OCI-LY1 (cell line): ENCODE data around the gene SLC39A12.
A peak's percentile ranks its signal among the peaks of the same experiment; 100 is the strongest.

Experiments
- H2AFZ ChIP-seq: fragments of 200-600 bp; sonication (generic), shearing (Covaris generic); 2 replicates; pipeline ENCODE4 v1.6.0; 2014; ENCODE audit warnings: antibody characterized with exemption, mild to moderate bottlenecking, low read length
- H3F3A ChIP-seq: fragments of 200-600 bp; sonication (generic), shearing (Covaris generic); 2 replicates; pipeline ENCODE4 v1.6.0; 2014; ENCODE audit warnings: mild to moderate bottlenecking, antibody characterized with exemption, low read length, moderate library complexity; ENCODE audit not compliant: insufficient read depth
- H3K27ac ChIP-seq: fragments of 200-600 bp; sonication (generic); 2 replicates; pipeline ENCODE4 v1.5.1; 2014; ENCODE audit warnings: low read length, mixed run types, mild to moderate bottlenecking, low read depth; ENCODE audit not compliant: poor library complexity, severe bottlenecking
- H3K27me3 ChIP-seq: fragments of 200-600 bp; sonication (generic); 2 replicates; pipeline ENCODE4 v1.6.0; 2014; ENCODE audit warnings: antibody characterized with exemption, mild to moderate bottlenecking, low read length, moderate library complexity; ENCODE audit not compliant: insufficient read depth
- H3K36me3 ChIP-seq: fragments of 200-600 bp; sonication (generic); 2 replicates; pipeline ENCODE4 v1.6.1; 2014; ENCODE audit warnings: mild to moderate bottlenecking, antibody characterized with exemption, low read length, moderate library complexity, mixed read lengths; ENCODE audit not compliant: insufficient read depth
- H3K4me1 ChIP-seq: fragments of 200-600 bp; sonication (generic); 2 replicates; pipeline ENCODE4 v1.5.1; 2014; ENCODE audit warnings: mild to moderate bottlenecking, low read length, moderate library complexity; ENCODE audit not compliant: insufficient read depth, severe bottlenecking
- H3K4me2 ChIP-seq: fragments of 200-600 bp; sonication (generic), shearing (Covaris generic); 2 replicates; pipeline ENCODE4 v1.6.1; 2014; ENCODE audit warnings: low read length
- H3K4me3 ChIP-seq: fragments of 200-600 bp; sonication (generic); 2 replicates; pipeline ENCODE4 v1.5.1; 2014; ENCODE audit warnings: low read length, low read depth, mild to moderate bottlenecking, mixed read lengths; ENCODE audit not compliant: poor library complexity, severe bottlenecking
- H3K79me2 ChIP-seq: fragments of 200-600 bp; shearing (Covaris generic); 2 replicates; pipeline ENCODE4 v1.6.1; 2016; ENCODE audit warnings: mixed run types, low read length, mixed read lengths; ENCODE audit not compliant: insufficient read depth
- H3K9ac ChIP-seq: fragments of 200-600 bp; sonication (generic), shearing (Covaris generic); 2 replicates; pipeline ENCODE4 v1.6.1; 2014; ENCODE audit warnings: mild to moderate bottlenecking, low read length, mixed read lengths
- H3K9me2 ChIP-seq: fragments of 200-600 bp; sonication (generic), shearing (Covaris generic); 2 replicates; pipeline ENCODE4 v1.6.1; 2014; ENCODE audit warnings: low read depth, mild to moderate bottlenecking, low read length, mixed read lengths
- H3K9me3 ChIP-seq: fragments of 200-600 bp; shearing (Covaris generic); 2 replicates; pipeline ENCODE4 v1.6.1; 2014; ENCODE audit warnings: low read length, mixed read lengths
- H4K20me1 ChIP-seq: fragments of 200-600 bp; sonication (generic), shearing (Covaris generic); 2 replicates; pipeline ENCODE4 v1.6.0; 2016; ENCODE audit warnings: mild to moderate bottlenecking, low read length; ENCODE audit not compliant: insufficient read depth
- CTCF ChIP-seq: fragments of 200-600 bp; sonication (generic), shearing (Covaris generic); IDR thresholded peaks from 2 replicates; pipeline ENCODE4 v1.5.1; 2017; ENCODE audit warnings: mild to moderate bottlenecking, antibody characterized with exemption, low read length, moderate library complexity, mixed read lengths
- EZH2 ChIP-seq: fragments of 200-600 bp; sonication (generic), shearing (Covaris generic); IDR thresholded peaks from 2 replicates; pipeline ENCODE4 v1.8.0; 2017; ENCODE audit warnings: borderline replicate concordance, mixed run types, mild to moderate bottlenecking, antibody characterized with exemption, low read length, moderate library complexity, mixed read lengths

The SLC39A12 gene

GRCh38 chr10:17906002-17906401, 45.7 kb upstream of the SLC39A12 start:
- Histone ChIP-seq H4K20me1 (no peaks in the 10 kb centered on the region), H2AFZ (no peak overlapping the region), H3K4me2 (no peak overlapping the region), H3F3A (no peaks in the 10 kb centered on the region), H3K9ac (no peak overlapping the region), H3K4me3 (no peak overlapping the region), H3K79me2 (no peaks in the 10 kb centered on the region), H3K9me3 (no peaks in the 10 kb centered on the region), H3K27me3 (no peaks in the 10 kb centered on the region), H3K9me2 (no peaks in the 10 kb centered on the region), H3K4me1 (no peaks in the 10 kb centered on the region), H3K27ac (no peak overlapping the region), H3K36me3 (no peaks in the 10 kb centered on the region)
- no peak for TF ChIP-seq EZH2
- no peak for TF ChIP-seq CTCF

DNA sequence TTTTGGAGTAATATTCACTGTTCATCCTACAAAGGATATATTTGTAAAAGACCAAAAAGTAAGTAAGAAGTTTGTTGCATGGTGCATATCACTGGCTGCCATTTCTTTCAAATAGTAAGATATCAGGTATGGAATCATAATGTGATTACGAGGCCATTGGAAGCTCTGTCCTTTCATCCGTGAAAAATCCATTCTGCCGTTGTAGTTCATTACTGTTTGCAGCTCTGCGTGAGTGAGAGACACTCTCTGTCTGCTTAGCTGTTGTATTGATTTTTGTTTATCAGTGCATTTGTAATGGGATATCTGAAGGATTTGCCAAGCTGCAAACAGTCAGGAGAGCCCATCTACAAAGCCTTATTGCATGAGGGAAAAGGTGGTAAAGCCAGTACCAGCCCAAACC, 44.1 kb upstream of the SLC39A12 start:
- H3K9ac ChIP-seq, result no peak overlapping the region
- no peak overlapping the region for H3K4me2 ChIP-seq
- no peaks in the 10 kb centered on the region for H3K9me2 ChIP-seq
- TF ChIP-seq CTCF, result no peak
- no peak for TF ChIP-seq EZH2
- no peaks in the 10 kb centered on the region for H3F3A ChIP-seq
- H3K27ac ChIP-seq, result no peak overlapping the region
- no peak overlapping the region for H3K4me3 ChIP-seq
- H3K4me1 ChIP-seq, result no peaks in the 10 kb centered on the region
- H3K27me3 ChIP-seq, result no peaks in the 10 kb centered on the region
- no peaks in the 10 kb centered on the region for H4K20me1 ChIP-seq
- no peaks in the 10 kb centered on the region for H3K36me3 ChIP-seq
- no peaks in the 10 kb centered on the region for H3K9me3 ChIP-seq
- no peaks in the 10 kb centered on the region for H3K79me2 ChIP-seq
- H2AFZ ChIP-seq, result no peak overlapping the region

DNA sequence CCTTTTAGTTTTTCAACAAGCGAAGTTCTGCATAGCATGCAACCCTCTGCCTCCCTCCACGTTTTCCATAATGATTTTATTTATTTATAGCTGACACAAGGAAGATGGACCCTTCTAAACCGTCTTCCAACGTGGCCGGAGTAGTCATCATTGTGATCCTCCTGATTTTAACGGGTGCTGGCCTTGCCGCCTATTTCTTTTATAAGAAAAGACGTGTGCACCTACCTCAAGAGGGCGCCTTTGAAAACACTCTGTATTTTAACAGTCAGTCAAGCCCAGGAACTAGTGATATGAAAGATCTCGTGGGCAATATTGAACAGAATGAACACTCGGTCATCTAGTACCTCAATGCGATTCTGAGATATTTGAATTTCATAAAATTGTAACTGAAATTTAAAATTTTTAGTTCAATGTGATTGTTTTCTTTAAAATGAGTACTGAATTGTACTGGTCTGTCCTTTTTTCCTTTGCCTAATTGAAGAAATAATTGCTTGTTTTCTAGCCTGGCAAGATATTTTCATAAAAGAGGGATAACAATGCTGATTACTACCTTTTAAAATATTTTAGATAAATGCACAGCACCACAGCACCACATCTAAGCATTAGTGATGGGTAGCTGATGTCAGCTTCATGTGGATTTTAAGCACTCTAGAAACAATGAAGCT, 41.5 kb upstream of the SLC39A12 start:
- TF ChIP-seq EZH2 (no peak), CTCF (peak; percentile 72)
- Histone ChIP-seq H3K27me3 (no peaks in the 10 kb centered on the region), H3K9ac (no peak overlapping the region), H3K4me3 (no peak overlapping the region), H3K27ac (no peak overlapping the region), H3K4me2 (no peak overlapping the region), H4K20me1 (no peaks in the 10 kb centered on the region), H3K9me3 (no peaks in the 10 kb centered on the region), H3K79me2 (no peaks in the 10 kb centered on the region), H3K9me2 (no peaks in the 10 kb centered on the region), H2AFZ (no peak overlapping the region), H3F3A (no peaks in the 10 kb centered on the region), H3K4me1 (no peaks in the 10 kb centered on the region), H3K36me3 (no peaks in the 10 kb centered on the region)
